OCI-M2 (cell line): ENCODE results near the gene UMODL1.

Experiments used
- DNase-seq: peaks from one replicate; lab custom pipeline; 2025; ENCODE audit not compliant: unreplicated experiment; lab: John Stamatoyannopoulos, UW

UMODL1 gene, protein sequence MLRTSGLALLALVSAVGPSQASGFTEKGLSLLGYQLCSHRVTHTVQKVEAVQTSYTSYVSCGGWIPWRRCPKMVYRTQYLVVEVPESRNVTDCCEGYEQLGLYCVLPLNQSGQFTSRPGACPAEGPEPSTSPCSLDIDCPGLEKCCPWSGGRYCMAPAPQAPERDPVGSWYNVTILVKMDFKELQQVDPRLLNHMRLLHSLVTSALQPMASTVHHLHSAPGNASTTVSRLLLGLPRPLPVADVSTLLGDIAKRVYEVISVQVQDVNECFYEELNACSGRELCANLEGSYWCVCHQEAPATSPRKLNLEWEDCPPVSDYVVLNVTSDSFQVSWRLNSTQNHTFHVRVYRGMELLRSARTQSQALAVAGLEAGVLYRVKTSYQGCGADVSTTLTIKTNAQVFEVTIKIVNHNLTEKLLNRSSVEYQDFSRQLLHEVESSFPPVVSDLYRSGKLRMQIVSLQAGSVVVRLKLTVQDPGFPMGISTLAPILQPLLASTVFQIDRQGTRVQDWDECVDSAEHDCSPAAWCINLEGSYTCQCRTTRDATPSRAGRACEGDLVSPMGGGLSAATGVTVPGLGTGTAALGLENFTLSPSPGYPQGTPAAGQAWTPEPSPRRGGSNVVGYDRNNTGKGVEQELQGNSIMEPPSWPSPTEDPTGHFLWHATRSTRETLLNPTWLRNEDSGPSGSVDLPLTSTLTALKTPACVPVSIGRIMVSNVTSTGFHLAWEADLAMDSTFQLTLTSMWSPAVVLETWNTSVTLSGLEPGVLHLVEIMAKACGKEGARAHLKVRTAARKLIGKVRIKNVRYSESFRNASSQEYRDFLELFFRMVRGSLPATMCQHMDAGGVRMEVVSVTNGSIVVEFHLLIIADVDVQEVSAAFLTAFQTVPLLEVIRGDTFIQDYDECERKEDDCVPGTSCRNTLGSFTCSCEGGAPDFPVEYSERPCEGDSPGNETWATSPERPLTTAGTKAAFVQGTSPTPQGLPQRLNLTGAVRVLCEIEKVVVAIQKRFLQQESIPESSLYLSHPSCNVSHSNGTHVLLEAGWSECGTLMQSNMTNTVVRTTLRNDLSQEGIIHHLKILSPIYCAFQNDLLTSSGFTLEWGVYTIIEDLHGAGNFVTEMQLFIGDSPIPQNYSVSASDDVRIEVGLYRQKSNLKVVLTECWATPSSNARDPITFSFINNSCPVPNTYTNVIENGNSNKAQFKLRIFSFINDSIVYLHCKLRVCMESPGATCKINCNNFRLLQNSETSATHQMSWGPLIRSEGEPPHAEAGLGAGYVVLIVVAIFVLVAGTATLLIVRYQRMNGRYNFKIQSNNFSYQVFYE

DNA sequence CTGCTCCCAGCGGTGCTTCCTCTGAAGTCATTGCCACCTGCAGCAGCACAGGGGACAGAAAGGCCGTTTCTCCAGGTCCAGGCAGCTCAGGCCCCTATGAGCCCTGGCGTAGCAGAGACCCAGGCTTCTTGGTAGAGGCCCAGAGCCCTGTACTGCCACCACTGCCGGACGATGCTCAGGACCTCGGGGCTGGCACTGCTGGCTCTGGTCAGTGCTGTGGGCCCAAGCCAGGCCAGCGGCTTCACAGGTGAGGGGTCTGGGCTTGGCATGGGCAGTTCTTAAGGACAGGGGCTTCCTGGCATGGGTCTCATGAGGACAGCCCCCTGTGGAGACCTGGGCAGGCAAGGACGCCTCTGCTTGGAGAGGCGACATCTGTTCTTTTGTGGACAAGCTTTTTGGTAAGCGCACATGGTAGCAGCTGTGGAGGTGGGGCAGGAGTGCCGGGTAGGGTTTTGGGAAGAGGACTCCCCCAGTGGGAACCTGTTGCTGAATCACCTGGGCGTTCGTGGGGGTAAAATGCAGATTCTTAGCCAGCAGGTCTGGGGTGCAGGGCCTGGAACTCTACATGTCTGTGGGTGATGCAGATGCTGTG, at the start of gene UMODL1:
UMODL1 (plus strand) TSS at position 172 of the 592 bp plus-strand sequence; CDS start at position 172, 0 bp downstream.
- no peak for DNase-seq

DNA sequence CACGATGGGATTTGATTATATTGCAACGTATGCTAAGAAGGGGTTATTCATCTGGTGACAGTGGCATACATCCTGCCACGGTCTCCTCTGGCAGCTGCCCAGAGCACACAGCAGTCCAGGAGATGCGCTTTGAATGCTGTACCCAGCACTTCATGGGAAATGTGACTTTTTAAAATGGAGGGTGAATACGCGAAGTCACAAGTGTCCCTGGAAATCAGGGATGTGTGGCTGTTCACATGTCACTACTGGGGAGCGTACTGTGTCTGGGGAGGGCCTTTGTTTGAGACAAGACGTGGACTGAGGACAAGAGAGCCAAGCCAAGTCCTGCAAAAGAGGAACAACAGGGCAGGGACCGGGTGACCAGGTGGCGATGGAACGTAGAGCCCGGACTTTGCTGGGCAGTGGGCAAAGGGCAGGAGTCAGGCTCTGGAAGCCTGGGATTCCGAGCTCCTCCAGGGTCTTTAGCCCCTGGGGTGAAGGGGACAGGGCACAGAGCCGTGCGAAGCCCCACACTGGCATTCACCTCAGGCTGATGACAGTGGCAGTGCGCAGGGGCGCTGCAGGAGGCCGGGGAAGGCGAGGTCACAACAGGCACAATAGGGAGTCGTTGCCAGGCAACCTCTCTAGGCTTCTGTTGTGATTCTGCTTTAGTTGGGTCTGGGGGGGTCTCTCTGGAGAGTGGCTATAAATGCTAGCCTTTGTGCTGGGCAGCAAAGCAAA, 49.6 kb upstream of the UMODL1 start:
- no peak for DNase-seq

DNA sequence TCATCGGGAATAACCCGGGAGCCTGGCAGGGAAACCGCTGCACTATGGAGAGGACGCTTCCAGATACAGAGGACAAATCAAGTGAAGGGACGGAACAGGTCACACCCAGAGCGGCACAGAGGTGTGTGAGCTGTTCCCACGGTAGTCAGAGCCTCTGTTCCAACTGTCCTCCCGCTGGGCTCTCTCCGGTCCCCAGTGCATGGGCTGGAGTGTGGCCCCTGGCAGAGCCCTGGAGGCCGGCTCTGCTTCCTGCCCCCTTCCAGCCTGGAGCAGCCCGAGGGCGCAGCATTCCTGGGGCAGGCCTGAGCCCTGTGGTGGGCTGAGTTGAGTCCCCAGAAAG, 49.1 kb upstream of the UMODL1 start:
- no peak for DNase-seq

DNA sequence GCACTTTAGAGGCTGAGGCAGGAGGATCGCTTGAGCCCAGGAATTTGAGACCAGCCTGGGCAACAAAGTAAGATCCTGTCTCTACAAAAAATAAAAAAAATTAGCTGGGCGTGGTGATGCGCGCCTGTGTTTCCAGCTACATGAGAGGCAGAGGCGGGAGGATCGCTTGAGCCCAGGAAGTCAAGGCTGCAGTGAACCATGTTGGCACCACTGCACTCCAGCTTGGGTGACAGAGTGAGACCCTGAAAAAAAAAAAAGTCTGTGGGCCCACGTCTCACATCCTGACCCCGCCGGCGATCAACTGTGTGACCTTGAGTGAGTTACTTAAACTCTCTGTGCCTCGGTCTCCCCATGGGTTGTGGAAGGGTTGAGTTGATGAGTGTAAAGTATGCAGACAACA, 48.2 kb upstream of the UMODL1 start:
- DNase-seq = no peak

DNA sequence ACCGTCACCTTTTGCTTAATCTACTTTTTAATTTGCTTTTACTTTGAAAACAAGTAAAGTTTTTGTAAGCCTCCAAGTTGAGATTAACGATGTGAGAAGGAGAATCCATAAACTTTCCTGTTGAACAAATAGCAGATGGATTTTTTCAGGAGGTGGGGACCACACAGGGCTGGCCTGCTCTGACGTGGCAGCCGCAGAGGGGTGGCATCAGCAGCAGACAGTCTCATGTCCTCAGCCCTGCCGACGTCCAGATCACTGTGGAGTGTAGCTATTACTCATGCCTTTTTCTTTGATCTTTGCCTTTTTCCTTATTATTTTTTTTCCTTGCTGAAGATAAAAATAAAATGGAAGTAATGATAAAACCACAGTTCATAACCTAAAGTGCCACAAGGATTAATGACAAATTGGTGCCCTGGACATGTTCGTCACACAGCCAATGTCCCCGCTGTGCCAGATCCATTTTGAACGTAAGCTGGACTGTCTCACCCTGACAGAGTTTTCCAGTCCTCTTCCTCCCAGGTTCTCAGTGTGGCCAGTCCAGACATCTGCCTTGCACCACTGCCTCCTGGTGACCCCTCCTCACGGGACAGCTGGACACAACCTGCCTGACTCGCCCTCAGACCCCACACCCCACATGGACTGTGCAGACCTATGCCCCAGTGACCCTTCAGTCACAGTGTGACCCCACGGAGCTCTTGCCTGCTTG, 45.6 kb upstream of the UMODL1 start:
- no peak for DNase-seq

DNA sequence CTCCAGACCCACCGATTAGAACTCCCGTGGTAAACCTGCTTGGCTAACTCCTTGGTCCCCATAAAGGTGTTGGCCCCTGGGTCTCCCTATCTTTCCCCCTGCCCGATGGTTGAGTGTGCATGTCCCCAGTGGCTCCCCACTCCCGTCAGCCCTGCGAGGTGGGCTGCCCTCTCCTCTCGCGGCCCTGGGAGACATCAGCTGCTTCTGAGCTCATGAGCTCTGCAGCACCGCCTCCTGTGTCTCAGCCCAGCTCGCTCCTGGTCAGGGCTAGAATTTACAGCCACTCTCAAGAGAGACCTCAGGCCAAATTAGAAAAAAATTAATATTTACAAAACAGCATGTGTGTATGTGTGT, 45.1 kb upstream of the UMODL1 start:
- no peak for DNase-seq

DNA sequence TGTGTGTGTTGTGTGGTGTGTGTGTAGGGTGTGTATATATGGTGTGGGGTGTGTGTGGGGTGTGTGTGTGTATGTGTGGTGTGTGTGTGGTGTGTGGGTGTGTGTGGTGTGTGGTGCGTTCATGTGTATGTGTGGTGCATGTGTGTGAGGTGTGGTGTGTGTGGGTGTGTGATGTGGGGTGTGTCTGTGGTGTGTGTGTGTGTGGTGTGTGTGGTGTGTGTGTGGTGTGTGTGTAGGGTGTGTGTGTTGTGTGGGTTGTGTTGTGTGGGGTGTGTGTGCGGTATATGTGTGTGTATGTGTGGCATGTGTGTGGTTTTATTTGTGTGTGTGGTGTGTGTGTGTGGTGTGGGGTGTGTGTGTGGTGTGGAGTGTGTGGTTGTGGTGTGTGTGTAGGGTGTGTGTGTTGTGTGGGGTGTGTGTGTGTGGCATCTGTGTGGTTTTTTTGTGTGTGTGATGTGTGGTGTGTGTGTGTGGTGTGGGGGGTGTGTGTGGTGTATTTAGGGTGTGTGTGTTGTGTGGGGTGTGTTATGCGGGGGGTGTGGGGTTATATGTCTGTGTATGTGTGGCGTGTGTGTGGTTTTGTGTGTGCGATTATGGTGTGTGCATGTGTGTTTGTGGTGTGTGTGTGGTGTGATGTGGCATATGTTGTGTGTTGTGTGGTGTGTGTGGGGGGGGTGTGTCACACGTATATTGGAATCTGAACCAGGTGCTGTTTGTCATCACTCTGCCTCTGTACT, 43.9 kb upstream of the UMODL1 start:
- DNase-seq = no peak

DNA sequence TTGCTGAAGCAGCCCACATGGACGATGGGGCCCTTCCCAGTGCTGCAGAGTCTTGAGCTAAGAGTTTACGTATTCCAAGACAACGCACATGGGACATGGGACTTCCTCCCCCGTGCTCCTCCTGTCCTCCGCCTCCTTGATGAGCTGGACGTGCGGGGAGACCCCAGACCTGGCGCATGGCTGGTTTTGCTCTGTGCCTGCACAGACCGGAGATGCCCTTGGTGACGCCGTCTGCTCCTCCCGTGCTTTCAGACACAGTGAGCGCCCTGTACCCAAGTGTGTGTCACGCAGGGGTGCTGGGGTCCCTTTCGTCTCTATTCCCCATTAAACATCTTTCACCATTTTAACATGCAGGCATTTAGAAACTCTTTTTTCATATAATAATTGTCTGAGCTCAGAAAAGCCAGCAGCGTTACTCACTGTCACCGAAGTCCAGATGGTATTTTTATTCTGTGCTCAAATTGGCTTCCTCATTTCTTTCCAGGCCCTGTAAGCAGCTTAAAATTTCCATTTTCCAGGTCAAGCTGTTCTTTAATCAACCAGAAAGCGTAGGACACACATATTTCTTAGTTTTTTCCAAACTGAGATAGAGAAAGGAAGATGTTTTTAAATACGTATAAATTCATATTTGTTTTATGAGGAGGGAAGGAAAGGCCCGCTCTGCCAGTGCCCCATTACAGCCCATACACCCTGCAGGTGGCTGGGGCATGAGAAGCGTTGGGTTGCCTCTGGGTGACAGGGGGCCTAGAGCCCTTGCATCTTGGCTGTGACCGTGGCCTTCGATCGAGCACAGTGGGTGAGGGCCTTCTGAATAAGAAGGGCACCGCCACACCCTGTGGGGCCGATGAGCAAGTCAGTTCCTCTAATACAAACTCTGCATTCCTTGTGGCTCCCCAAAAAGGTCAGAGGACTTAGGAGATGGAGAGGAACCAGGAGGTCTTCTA, 43.0 kb upstream of the UMODL1 start:
- DNase-seq = no peak

DNA sequence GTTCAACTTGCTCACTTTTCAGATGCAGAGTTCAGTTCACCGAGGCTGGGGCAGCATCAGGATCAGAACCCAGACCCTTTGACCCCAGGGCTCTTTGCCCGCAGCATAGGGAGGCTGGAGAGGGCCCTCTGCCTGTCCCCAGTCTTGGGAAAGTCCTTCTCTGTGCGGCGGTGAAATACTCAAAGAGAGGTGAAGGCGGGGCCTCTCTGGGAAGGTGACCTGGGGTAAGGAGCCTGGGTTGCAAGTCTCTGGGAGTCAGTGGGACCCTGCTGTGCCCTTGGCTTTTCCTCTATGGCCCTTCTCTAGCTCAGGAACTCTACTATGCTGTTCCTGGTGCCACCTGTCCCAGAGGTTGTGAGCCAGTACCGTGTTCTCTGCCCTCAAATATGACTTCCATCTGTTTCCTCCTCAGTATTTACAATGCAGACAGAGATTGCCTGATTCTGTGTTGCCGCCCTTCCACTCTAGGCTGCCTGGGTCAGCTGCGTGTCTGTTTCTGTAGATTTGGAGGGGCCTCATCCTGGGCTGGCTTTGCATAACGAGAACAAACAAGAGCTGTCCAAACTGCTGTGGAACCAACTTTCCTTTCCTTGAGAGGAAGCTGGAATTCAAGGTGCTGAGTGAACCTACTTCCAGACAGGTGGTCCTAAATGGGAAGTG, 42.2 kb upstream of the UMODL1 start:
- DNase-seq = no peak

DNA sequence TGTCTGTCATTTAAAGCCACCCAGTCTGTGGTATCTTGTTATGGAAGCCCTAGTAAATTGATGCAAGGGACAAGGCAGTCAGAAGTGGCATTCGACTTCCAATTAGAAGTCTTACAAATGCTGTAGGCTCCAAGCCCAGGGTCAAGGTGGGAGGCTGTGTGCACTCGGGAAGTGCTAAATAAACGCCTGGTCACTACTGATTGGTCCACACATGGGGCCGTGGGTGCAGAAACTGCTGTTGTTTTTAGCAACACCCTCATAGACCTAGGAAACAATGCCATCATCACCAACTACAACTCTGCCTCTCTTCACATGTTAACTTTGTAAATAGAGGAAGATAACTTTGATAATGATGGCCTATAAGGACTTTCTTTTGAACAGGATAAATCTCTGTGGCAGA, 40.8 kb upstream of the UMODL1 start:
- DNase-seq = no peak

DNA sequence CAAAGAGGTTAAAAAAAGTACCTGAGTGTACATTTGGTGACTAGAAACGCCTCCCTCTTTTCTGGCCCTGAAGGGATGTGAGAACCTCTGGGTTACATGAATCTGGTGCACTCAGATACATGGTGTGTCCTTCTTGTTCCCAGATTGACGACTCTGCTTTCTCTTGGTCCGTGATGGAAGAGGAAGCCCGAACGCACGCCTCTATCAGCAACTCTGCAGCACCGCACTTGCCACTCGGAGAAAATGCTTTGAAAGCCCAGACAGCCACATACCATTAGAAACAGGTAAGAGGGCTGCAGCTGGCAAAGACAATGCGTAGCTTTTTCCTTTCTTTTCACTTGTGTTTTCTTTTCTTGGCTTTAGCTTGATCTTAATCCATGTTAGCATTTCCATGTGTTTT, 39.9 kb upstream of the UMODL1 start:
- DNase-seq = no peak

DNA sequence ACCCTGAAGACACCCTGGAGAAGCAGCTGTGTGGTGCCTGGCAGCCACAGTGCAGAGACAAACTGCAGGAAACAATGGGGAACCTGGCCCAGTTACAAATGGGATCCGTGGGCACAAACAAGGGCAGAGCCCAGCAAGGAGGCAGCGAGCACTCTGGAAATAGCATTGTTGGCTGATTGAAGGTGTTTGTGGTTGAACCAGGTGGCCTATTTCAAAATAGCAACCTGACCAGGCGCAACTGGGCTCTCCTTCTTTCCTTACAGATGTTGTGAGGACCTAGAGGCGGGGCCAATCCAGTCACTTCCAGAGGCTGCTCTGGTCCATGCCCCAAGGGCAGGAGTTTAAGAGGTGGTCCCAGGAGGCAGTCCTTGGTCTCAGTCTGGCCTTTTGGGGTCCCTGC, 39.3 kb upstream of the UMODL1 start:
- DNase-seq = no peak

DNA sequence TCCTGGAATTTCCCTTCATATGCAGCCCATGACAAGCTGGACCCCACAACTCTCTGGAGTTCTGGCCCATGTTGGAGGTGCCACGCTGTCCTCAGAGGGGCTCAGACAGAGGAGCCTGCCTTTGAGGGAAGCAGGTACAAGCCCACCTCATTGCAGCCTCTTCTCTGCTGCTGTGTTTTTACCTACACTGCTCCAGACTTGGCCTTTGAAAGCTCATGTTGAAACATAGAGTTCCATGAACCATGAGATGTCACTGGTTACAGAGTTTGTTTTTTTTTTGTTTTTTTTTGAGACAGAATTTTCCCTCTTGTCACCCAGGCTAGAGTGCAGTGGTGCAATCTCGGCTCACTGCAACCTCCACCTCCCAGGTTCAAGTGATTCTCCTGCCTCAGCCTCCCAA, 38.9 kb upstream of the UMODL1 start:
- no peak for DNase-seq

DNA sequence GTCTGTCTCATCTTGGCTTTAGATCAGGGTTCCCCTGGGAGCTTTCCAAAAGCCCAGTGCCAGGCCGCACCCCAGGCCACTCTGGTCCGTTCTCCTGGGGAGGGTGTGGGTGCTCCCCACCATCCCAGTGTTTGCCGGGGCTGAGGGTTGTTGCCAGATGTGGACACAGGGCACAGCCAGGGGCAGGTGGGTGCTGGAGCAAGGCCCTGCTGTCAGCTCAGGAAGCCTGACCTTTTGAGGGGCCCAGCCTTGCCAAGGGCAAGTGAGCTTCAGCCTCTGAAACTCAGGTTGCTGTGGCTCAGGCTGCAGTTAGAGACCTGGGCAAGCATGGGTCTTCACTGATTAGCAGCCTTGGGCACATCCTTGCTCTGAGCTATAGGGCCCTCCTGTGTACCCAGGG, 38.1 kb upstream of the UMODL1 start:
- no peak for DNase-seq

DNA sequence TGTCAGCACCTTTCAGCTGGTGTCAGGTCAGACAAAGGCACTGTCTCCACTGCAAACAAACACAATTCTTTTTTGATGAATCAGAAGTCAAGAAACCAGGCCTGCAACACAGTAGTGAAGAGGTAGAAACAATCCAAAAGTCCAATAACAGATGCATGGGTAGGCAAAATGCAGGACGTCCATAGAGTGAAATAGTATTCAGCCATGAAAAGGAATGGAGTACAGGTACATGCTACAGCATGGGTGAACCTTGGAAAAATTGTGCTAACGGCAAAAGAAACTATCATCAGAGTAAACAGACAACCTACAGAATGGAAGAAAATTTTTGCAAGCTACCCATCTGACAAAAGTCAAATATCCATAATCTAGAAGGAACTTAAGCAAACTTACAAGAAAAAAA, 34.8 kb upstream of the UMODL1 start:
- no peak for DNase-seq

DNA sequence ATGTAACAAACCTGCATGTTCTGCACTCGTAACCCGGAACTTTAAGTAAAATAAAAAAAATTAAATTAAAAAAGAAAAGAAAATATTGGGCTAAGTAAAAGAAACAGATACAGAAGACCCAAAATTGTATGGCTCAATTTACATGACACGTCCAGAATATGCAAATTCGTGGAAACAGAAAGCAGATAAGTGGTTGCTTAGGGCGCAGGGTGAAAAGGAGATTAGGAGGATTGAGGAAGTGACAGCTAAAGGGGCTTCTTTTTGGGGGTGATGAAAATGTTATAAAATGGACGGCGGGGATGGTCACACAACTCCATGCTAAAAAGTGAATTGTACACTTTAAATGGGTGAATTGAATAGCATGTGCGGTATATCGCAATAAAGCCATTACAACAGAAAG, 33.6 kb upstream of the UMODL1 start:
- no peak for DNase-seq

DNA sequence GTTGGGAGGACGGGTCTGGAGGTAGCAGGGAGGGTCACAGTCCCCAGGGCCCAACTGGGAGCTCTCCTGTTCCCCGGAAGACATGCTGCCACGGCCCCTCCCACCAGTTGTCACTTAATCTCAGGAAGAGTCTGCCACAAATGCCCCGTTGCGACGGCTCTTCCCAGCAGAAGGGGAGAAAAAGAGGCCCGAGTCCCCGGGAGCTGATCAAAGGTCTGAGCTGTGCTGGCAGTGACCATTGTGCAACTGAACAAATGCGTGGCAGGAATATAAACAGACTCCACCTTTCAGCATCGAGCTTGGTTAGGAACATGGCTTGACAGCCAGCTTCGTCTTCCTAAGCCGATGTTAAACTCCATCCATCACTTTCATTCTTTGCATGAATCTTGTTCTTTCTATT, 33.2 kb upstream of the UMODL1 start:
- no peak for DNase-seq

DNA sequence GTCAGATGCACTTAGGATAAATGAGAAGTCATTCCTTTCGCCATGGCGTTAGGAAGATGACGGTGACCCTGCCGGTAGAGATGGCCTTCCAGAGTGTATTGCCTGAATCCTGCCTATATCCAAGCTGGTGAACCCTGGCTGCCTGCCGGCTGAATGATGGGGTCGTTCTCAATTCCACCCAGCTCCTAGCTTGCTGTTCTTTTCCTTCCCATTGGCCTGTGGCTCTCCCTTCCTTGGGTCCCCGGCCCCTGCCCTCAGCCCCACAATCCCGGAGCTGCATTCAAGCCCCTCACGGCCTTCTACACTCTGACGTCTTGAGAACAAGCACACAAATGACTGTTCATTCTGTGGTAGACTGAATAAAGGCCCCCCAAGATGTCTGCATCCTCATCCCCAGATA, 32.7 kb upstream of the UMODL1 start:
- DNase-seq = no peak
